HG03097 (cell line): Measurements from ENCODE around the gene CDKN1C.
"Not testable (repeated sequence)": the region's sequence is repeated elsewhere in the genome, so short reads cannot be mapped to it uniquely, and the experiment has no call there.

Source experiments
- ATAC-seq: cut with Tn5 transposase; IDR thresholded peaks from one replicate; pipeline ENCODE4 v1.9.1; 2021; ENCODE audit not compliant: unreplicated experiment, low FRiP score

CDKN1C gene

DNA sequence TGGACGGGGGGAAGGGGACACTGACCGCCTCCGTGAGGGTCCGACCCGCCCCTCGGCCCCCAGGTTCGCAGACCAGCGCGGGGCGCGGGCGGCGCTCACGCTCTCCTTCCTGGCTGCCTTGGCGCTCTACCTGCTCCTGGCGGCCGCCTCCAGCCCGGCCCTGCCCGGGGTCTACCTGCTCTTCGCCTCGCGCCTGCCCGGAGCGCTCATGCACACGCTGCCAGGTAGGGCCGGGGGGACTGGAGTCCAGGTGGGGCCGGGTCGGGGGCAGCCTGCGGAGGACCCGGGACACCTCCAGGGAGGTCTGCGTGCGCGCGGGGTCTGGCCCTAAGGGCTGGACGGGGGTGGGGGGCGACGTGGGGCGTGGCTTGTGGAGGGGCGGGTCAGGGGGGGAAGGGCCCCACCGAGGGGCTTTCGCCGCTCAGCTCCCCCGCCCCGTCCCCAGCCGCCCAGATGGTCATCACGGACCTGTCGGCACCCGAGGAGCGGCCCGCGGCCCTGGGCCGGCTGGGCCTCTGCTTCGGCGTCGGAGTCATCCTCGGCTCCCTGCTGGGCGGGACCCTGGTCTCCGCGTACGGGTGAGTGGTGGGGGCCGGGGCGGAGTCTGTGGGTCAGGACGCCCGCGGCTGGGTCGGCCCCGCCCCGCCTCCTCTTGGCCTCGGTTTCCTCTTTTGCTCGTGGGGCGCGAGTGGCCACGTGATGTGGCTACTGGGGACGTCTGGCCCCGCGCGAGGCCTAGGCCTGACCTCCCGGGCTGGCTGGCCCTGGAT is 23.7 kb upstream of the CDKN1C start:
- no peak for ATAC-seq

- no peak for ATAC-seq
These were observed 22.6 kb upstream of the CDKN1C start for GRCh38 chr11:2908130-2908529.

DNA sequence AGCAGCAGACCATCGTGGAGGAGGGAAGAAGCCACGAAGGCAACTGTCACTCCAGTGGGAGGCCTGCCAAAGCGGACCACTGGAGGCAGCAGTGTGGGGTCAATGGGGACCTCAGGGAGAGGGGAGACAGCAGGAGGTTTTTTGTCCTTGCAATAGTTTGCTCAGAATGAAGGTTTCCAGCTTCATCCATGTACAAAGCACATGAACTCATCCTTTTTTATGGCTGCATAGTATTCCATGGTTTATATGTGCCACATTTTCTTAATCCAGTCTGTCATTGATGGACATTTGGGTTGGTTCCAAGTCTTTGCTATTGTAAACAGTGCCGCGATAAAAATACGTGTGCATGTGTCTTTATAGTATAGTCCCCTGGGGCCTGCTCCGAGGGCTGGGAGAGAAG is 19.7 kb upstream of the CDKN1C start:
- not testable (repeated sequence) for ATAC-seq

DNA sequence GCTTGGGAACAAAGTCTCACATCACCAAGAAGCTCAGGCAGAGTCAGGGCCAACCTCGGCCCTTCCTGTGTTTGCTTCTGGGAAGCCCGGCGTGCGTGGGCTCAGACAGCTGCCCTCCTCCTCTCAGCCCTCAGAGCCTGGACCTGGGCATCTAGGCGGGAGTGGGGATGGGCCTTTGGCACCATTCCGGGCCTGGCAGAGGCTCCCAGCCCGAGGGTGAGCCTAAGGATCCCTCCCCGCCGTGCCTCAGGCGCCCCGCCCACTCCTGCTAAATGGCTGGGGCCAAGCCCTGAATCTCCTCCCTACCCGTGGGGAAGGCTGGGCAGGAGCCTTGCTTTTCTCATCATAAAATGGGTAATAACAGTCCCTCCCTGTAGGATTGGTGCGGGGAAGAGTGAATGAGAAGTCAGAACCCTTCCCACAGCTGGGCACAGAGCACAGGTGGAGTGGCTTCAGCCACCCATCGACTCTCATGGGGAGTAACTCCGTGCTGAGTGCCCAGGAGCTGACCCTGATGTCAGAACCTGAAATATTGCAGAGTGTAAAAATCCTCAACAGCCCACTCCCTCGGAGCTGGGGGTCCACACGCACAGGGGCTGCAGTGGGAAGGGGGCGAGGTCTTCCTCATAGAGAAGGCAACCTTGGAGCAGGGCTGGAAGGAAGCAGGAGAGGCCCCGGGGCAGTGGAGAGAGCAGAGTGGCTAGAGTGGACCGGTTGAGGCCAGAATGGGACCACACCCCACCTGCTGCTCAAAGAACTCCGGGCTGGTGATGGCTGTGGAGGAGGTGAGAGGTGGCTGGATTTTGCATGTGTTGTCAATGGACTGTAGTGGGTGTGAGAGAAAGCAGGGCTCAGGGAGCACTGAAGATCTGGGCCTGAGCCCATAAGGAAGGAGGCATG is 18.8 kb upstream of the CDKN1C start:
- no peak for ATAC-seq

- ATAC-seq, result no peak
These were observed 18.1 kb upstream of the CDKN1C start for GRCh38 chr11:2903672-2904011.

- ATAC-seq, result no peak
These were observed 17.5 kb upstream of the CDKN1C start for GRCh38 chr11:2902784-2903671.

DNA sequence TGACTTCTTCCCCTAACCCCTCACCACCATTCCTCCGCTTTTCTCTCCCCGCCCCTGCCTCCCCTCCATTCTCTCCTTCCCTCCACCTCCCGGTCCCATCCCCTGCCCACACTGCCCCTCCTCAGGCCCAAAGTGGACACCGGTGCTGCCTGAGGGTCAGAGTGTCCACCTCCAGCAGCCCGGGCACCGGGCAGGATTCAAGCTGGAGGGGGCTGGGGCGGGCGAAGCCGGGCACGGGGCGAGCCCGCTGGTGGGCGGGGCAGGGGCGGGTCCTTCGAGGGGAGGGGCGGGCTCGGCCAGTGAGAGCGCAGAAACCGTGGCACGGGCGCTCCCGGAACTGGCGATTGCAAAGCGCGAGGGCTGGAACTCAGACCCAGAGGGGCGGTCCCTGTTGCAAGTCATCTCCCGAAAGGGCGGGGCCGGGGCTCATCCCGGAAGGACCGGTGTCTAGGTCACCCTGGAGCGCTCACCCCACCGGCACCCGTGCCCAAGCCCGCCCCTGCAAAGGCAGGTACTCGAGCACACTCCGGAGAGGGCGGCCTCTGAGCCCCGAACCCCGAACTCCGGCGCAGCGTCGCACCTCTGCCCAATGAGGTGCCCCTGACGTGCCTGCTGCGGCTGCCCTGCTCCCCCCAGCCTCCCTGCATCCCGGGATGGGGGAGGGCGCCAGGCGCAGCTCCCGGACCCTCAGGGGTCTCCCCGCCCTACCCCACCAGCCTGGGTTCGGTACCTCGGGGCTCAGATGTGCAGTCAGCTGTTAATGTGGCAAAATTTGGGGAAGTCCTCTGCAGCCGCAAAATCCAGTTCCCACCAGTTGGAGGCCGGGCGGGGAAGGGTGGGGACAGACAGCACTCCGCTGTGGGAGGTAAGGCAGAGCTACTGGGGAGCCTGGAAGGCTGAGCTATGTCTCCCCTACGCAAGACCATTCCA is 16.5 kb upstream of the CDKN1C start:
- ATAC-seq, result peak; percentile 90

DNA sequence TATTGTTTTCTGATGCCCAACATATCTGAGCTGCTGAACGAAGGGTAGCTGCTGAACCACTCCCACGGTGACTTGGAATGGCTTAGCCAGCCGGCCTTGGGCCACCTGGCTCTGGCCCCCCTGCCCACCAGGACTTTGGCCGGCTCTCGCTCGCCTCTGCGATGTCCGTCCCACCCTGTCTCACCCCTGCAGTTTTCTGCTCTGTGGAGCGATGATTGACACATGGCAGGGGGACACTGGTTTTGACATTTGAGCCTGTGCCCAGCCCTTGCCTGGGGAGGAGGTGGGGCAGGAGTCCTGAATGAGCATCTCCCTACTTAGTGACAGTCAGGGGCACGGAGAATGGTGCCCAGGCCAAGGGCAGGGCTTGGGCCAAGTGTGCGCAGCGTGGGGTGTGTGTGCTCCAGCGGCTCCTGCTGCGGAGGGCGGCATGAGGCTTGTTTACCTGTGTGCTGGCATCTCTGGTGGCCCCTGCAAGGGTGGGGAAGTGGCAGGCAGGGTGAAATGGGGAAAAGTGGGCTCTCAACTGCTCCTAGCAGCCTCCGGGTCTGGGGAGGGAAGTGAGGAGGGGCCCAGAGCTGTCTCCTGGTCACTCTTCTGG is 15.7 kb upstream of the CDKN1C start:
- no peak for ATAC-seq

GRCh38 chr11:2899080-2899783 is 13.7 kb upstream of the CDKN1C start:
- ATAC-seq, result no peak

DNA sequence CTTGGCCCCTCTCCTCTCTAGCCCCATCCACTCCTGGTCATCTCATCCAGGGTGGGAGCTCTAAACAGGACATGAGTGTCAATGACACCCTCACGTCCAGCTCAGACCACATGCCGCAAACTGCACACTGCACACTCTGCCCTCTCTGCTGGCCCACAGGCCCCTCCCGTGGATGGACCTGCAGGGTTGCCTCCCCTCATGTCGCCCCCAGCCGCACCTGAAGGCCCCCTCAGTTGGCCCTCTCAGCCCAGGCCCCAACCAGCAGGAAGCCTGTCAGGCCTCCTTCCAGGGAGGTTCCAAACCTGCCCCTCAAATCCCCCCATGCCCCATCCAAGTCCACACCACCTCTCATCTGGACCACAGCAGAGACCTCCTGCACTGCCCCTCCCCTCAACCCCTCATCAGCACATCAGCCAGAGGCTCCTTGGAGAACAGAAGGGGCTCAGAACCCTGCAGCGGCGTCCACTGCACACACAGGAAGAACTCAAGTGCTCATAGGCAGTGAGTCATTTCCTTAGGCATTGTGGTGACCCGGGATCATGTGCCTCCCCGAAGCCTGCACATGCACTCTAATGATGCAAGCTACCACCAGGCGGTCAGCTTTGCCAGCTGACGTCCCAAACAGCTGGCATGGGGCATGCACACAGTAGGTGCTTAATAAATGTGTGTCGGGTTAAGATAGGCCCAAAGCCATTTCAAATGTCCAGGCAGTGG is 12.9 kb upstream of the CDKN1C start:
- no peak for ATAC-seq

- no peak for ATAC-seq
These were observed 11.5 kb upstream of the CDKN1C start for GRCh38 chr11:2897048-2897447.

DNA sequence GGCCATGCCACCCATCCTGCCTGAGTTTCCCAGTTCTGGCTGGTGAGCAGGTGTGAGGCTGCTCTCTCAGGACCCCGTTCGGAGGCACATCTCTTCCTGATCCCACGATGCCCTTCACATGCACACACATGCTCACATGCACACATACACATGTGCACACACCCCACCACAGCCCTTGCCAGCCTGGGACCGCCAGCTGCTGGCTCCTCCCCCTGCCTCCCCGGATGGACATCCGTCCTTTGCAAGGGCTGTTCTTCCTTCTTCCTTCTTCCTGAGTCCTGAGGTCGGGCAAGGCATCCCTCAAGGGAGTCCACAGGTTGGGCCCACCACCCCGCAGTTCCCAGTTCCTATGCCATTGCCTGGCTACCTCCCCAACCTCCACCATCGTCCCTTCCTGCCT is 10.5 kb upstream of the CDKN1C start:
- no peak for ATAC-seq

- no peak for ATAC-seq
These were observed 8.4 kb upstream of the CDKN1C start for GRCh38 chr11:2893935-2894334.

- no peak for ATAC-seq
These were observed 7.5 kb upstream of the CDKN1C start for GRCh38 chr11:2892967-2893528.

DNA sequence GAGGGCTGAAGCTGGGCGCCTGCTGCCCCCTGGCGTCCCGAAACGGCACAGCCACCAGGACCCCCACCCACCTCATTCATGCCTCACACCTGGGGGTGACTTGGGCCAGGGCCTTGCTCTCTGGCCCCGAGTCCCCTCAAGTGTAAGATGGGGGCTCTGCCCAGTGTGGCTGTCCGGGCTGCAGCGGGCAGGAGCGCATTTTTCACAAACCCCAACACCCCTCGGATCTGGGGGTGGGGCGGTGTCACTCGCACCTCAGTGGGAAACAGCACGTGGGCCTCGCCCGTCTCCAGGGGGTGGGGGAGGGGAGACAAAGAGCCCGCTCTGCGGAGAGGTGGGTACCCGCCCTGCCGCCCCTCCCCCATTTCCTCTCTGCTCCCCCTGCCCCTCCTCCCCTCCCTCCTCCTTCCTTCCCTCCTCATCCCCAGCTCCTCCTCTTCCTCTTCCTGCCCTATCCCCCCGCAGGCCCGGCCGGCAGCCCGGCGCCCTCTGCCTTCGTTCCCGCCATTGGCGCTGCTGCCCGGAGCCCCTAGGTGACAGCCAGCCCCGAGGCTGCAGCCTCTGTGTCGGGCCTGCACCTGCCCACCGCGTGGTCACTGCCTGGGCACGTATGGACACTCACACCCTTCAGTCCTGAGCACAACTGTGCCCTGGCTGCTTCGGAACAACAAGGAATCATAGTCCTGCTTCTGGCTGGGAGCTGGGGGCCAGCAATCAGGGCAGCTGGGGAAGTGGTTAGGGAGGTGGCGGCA is 6.8 kb upstream of the CDKN1C start:
- ATAC-seq, result no peak

GRCh38 chr11:2891326-2892214 is 6.0 kb upstream of the CDKN1C start:
- no peak for ATAC-seq
